Adrenal gland (tissue), 5 donors: ENCODE measurements around the gene ASTL.

Experiments used
- CTCF ChIP-seq, 6 experiments: fragments of 450-650 bp in 4 of 6; fragments of 200-600 bp in 2 of 6; sonication (generic) in 1 of 6; IDR thresholded peaks; 1 replicate in 5 of 6; 2 replicates in 1 of 6; pipeline versions ENCODE4 v1.5.1 to v1.8.0; 2016 to 2021; ENCODE audit warnings: antibody characterized with exemption in 6 of 6, mild to moderate bottlenecking in 2 of 6, moderate library complexity in 1 of 6
- POLR2A ChIP-seq, 2 donors: fragments of 450-650 bp; IDR thresholded peaks; one replicate each; pipeline ENCODE4 v1.6.1; 2017; ENCODE audit warnings: antibody characterized with exemption in 2 of 2, mild to moderate bottlenecking in 2 of 2, moderate library complexity in 1 of 2
- donor health status: DM: no; HTN: no; CAD: no.

- TF ChIP-seq CTCF (IDR thresholded peaks at IDR 0.05) (no peak), POLR2A (IDR thresholded peaks at IDR 0.05) (no peak)
These were observed 35.1 kb downstream of the ASTL start for GRCh38 chr2:96103187-96103601.
